Body of pancreas (tissue), 4 donors: Measurements from ENCODE around the gene OCLN. TPM values are rescaled to one million over a fixed set of nuclear protein-coding genes. Genes with fewer than 3 reads are reported as not detected.
"Not testable (repeated sequence)": the region's sequence is repeated elsewhere in the genome, so short reads cannot be mapped to it uniquely, and the experiment has no call there.

ENCODE experiments used
- ATAC-seq: fragments of 150-250 bp; one replicate; pipeline ENCODE4 v1.9.1; 2016
- DNase-seq, 4 donors: peaks; one replicate each; pipeline ENCODE4 v3.0.0-alpha.2; 2019
- H3K27ac ChIP-seq, 4 donors: fragments of 200-600 bp; sonication (generic); 1 replicate in 3 of 4; 2 replicates in 1 of 4; pipeline versions ENCODE4 v1.5.1 to v1.6.1; 2016 to 2019; ENCODE audit warnings: mild to moderate bottlenecking in 1 of 4, mixed read lengths in 1 of 4, moderate library complexity in 1 of 4
- H3K27me3 ChIP-seq, 2 donors: fragments of 200-600 bp; sonication (generic); one replicate each; pipeline ENCODE4 v1.6.0; 2016; ENCODE audit warnings: mild to moderate bottlenecking in 1 of 2
- H3K36me3 ChIP-seq, 2 donors: fragments of 200-600 bp; sonication (generic); replicated peaks in 1 of 2; 2 replicates each; pipeline ENCODE4 v1.5.1; 2016; ENCODE audit warnings: low read depth in 2 of 2; ENCODE audit not compliant: insufficient read depth in 1 of 2
- H3K4me1 ChIP-seq: fragments of 200-600 bp; sonication (generic); one replicate; pipeline ENCODE4 v1.6.0; 2016
- H3K4me3 ChIP-seq, 2 donors: fragments of 200-600 bp; sonication (generic); 1 replicate in 1 of 2; 2 replicates in 1 of 2; pipeline ENCODE4 v1.5.1; 2016 to 2019
- H3K9me3 ChIP-seq, 3 donors: fragments of 200-600 bp; sonication (generic); 1 replicate in 2 of 3; 2 replicates in 1 of 3; pipeline ENCODE4 v1.5.1; 2016
- CTCF ChIP-seq, 7 experiments: fragments of 450-650 bp in 4 of 7; fragments of 200-600 bp in 3 of 7; sonication (generic) in 3 of 7; IDR thresholded peaks; one replicate each; pipeline ENCODE4 v1.5.1; 2016 to 2019; ENCODE audit warnings: antibody characterized with exemption in 7 of 7
- POLR2A ChIP-seq, 3 donors: fragments of 450-650 bp; IDR thresholded peaks; one replicate each; pipeline ENCODE4 v1.6.1; 2016; ENCODE audit warnings: antibody characterized with exemption in 3 of 3, mild to moderate bottlenecking in 2 of 3
- WGBS, 2 donors: methylation state at CpG; one replicate each; pipeline ENCODE4 v1.1.5; 2017; 5-methylcytosine and 5-hydroxymethylcytosine counted together
- intact Hi-C: fragments of 100-400 bp; cut with DNase I; formaldehyde crosslinking; loops from one replicate; pipeline ENCODE4 v1.15.1; 2023
- total RNA-seq, 2 donors: library from RNA; depleted of rRNA; stranded (reverse); fragments of >200 nt; gene quantifications; one replicate each; pipeline ENCODE4 v1.1.0, GENCODE V29; 2016

OCLN gene
- total RNA-seq, 2 donors from 2014 or later: 23.1 to 63.6 TPM

- peak overlapping the region; percentile 10 to 63 (median 39) for H3K27ac ChIP-seq
- 30 to 41% methylated on average over 3 of the region's 3 CpGs for WGBS, 2 donors
- intact Hi-C loops: no loop called here
Measured at GRCh38 chr5:69531406-69531801, 38.8 kb downstream of the OCLN start.

GRCh38 chr5:69537911-69538310 lies 45.3 kb downstream of the OCLN start:
- DNase-seq, intact Hi-C loops, H3K4me3 ChIP-seq, H3K27ac ChIP-seq, H3K36me3 ChIP-seq, H3K4me1 ChIP-seq, ATAC-seq, H3K27me3 ChIP-seq, H3K9me3 ChIP-seq: not testable (repeated sequence)
- WGBS, 2 donors: 80 to 81% methylated on average over 2 to 3 of the region's 3 CpGs

More at GRCh38 chr5:69531406-69531801, 38.8 kb downstream of the OCLN start:
- no peaks in the 10 kb centered on the region for H3K36me3 ChIP-seq
- H3K27me3 ChIP-seq: no peaks in the 10 kb centered on the region
- H3K4me3 ChIP-seq: no peak overlapping the region
- no peaks in the 10 kb centered on the region for H3K9me3 ChIP-seq
- ATAC-seq: no peak
- TF ChIP-seq POLR2A (IDR thresholded peaks at IDR 0.05) (no peak), CTCF (IDR thresholded peaks at IDR 0.05) (no peak)
- peaks cover 44% of the 10 kb centered on the region for H3K4me1 ChIP-seq
- DNase-seq: no peak

GRCh38 chr5:69538735-69539134 lies 46.1 kb downstream of the OCLN start:
- ATAC-seq, H3K4me1 ChIP-seq, intact Hi-C loops, H3K4me3 ChIP-seq, H3K27ac ChIP-seq, H3K27me3 ChIP-seq, DNase-seq, H3K9me3 ChIP-seq, H3K36me3 ChIP-seq: not testable (repeated sequence)
- 20 to 78% methylated on average over 1 to 2 of the region's 2 CpGs for WGBS, 2 donors

- H3K27me3 ChIP-seq, DNase-seq, intact Hi-C loops, ATAC-seq, H3K27ac ChIP-seq, H3K4me3 ChIP-seq, H3K4me1 ChIP-seq, H3K36me3 ChIP-seq, H3K9me3 ChIP-seq: not testable (repeated sequence)
- WGBS, 2 donors: no CpG with 5 or more reads among the region's 1 CpG
Measured at GRCh38 chr5:69541347-69541746, 48.8 kb downstream of the OCLN start.

GRCh38 chr5:69542838-69543618 lies 50.4 kb downstream of the OCLN start:
- DNase-seq, H3K27me3 ChIP-seq, H3K4me1 ChIP-seq, H3K4me3 ChIP-seq, H3K36me3 ChIP-seq, intact Hi-C loops, H3K27ac ChIP-seq, H3K9me3 ChIP-seq: not testable (repeated sequence)
- WGBS, 2 donors: no CpG with 5 or more reads among the region's 3 CpGs
- peak; percentile 87 for ATAC-seq

GRCh38 chr5:69544602-69545001 lies 52.0 kb downstream of the OCLN start:
- DNase-seq, intact Hi-C loops, H3K27me3 ChIP-seq, H3K4me1 ChIP-seq, H3K27ac ChIP-seq, H3K4me3 ChIP-seq, H3K9me3 ChIP-seq, ATAC-seq, H3K36me3 ChIP-seq: not testable (repeated sequence)
- no CpG with 5 or more reads among the region's 7 CpGs for WGBS, 2 donors

GRCh38 chr5:69559908-69560330 lies 67.3 kb downstream of the OCLN start, which contains the start of gene GTF2H2C:
Gene GTF2H2C, plus strand, starts transcription at chr5:69560191. Its CDS starts 4,942 bp downstream, at chr5:69565133.
- 1 to 2% methylated on average over 4 to 34 of the region's 40 CpGs for WGBS, 2 donors
- H3K36me3 ChIP-seq, H3K4me1 ChIP-seq, H3K27me3 ChIP-seq, intact Hi-C loops, H3K4me3 ChIP-seq, H3K9me3 ChIP-seq: not testable (repeated sequence)
- peak within 1 kb of the TSS; percentile 47 to 80 (median 76) for H3K27ac ChIP-seq
- TF ChIP-seq CTCF (IDR thresholded peaks at IDR 0.05) (peak in 4 of 7 experiments; percentile 14 to 35 (median 24)), POLR2A (IDR thresholded peaks at IDR 0.05) (peak in 1 of 3 donors; percentile 22)
- ATAC-seq: peak; percentile 99
- DNase-seq: peak; percentile 77 to 87 (median 84)

GRCh38 chr5:69560587-69561431 lies 68.2 kb downstream of the OCLN start:
- H3K9me3 ChIP-seq, H3K27me3 ChIP-seq, H3K4me1 ChIP-seq, intact Hi-C loops, H3K4me3 ChIP-seq, H3K36me3 ChIP-seq, DNase-seq, ATAC-seq: not testable (repeated sequence)
- WGBS, 2 donors: 24 to 38% methylated on average over 8 to 20 of the region's 31 CpGs
- peak overlapping the region in 1 of 4 donors; percentile 28 for H3K27ac ChIP-seq

GRCh38 chr5:69566172-69566571 lies 73.6 kb downstream of the OCLN start:
- intact Hi-C loops, H3K27ac ChIP-seq, H3K36me3 ChIP-seq, H3K27me3 ChIP-seq, H3K4me3 ChIP-seq, DNase-seq, H3K4me1 ChIP-seq, H3K9me3 ChIP-seq, ATAC-seq: not testable (repeated sequence)
- 63% methylated on average over 2 of the region's 2 CpGs for WGBS, 2 donors
